Stomach (tissue), 19 donors: ENCODE measurements around the gene PIERCE2. TPM values are rescaled to one million over a fixed set of nuclear protein-coding genes. Genes with fewer than 3 reads are reported as not detected.

Experiments used
- DNase-seq, 2 donors: peaks; one replicate each; pipeline versions ENCODE4 v3.0.0 to v3.0.0-alpha.2; 2013 to 2019
- H3K27ac ChIP-seq, 5 donors: fragments of 200-600 bp in 4 of 5; sonication (generic) in 4 of 5; one replicate each; pipeline ENCODE4 v1.5.1; 2013 to 2019; ENCODE audit warnings: mild to moderate bottlenecking in 1 of 5, moderate library complexity in 1 of 5
- H3K27me3 ChIP-seq, 3 donors: fragments of 200-600 bp; sonication (generic); one replicate each; pipeline ENCODE4 v1.5.1; 2017 to 2019; ENCODE audit warnings: mixed run types in 1 of 3
- H3K36me3 ChIP-seq, 4 donors: fragments of 200-600 bp; sonication (generic); 1 replicate in 3 of 4; 2 replicates in 1 of 4; pipeline ENCODE4 v1.5.1; 2016 to 2019
- H3K4me1 ChIP-seq, 4 donors: fragments of 200-600 bp; sonication (generic); one replicate each; pipeline ENCODE4 v1.5.1; 2016 to 2019
- H3K4me3 ChIP-seq, 4 donors: fragments of 200-600 bp; sonication (generic) in 3 of 4; one replicate each; pipeline ENCODE4 v1.5.1; 2016 to 2019; ENCODE audit warnings: mild to moderate bottlenecking in 1 of 4
- H3K9me3 ChIP-seq, 4 donors: fragments of 200-600 bp; sonication (generic); one replicate each; pipeline ENCODE4 v1.5.1; 2016 to 2019
- CTCF ChIP-seq, 7 experiments: fragments of 450-650 bp in 4 of 7; fragments of 200-600 bp in 3 of 7; sonication (generic) in 3 of 7; IDR thresholded peaks; one replicate each; pipeline ENCODE4 v1.5.1; 2016 to 2019; ENCODE audit warnings: antibody characterized with exemption in 7 of 7, control low read depth in 2 of 7, mild to moderate bottlenecking in 1 of 7
- EP300 ChIP-seq: sonication (generic); formaldehyde crosslinking; IDR thresholded peaks from one replicate; pipeline ENCODE4 v1.6.1; 2017; ENCODE audit warnings: antibody characterized with exemption
- POLR2A ChIP-seq, 4 donors: fragments of 450-650 bp; IDR thresholded peaks; one replicate each; pipeline ENCODE4 v1.6.1; 2016; ENCODE audit warnings: antibody characterized with exemption in 4 of 4, control low read depth in 2 of 4, mild to moderate bottlenecking in 1 of 4, moderate library complexity in 1 of 4
- POLR2AphosphoS5 ChIP-seq, 3 donors: sonication (generic); formaldehyde crosslinking; IDR thresholded peaks; one replicate each; pipeline ENCODE4 v1.6.1; 2016; ENCODE audit warnings: antibody characterized with exemption in 3 of 3
- WGBS, 5 donors: extraction: QIAGEN DNeasy Blood & Tissue Kit in 3 of 5; methylation state at CpG; one replicate each; pipeline versions ENCODE4 v1.1.5 to v1.1.7; 2013 to 2018; 5-methylcytosine and 5-hydroxymethylcytosine counted together
- intact Hi-C: fragments of 100-400 bp; cut with DNase I; formaldehyde crosslinking; loops from one replicate; pipeline ENCODE4 v1.15.1; 2023; ENCODE audit warnings: low total_unique reads
- long read RNA-seq, 10 donors: transcript quantifications; one replicate each; lab custom pipeline, GENCODE V29; 2026
- polyA plus RNA-seq, 3 donors: library from polyadenylated mRNA; stranded (reverse); fragments of 200-250 nt; gene quantifications; one replicate each; pipeline ENCODE4 v1.2.3, GENCODE V29; 2013
- total RNA-seq, 5 donors: library from RNA; depleted of rRNA; stranded (reverse); fragments of >200 nt; gene quantifications; one replicate each; pipeline versions ENCODE4 v1.1.0 to v1.2.3, GENCODE V29; 2014 to 2016
- donor health status: healthy with polysubstance abuse.
- donor health status: Bipolar disorder and iron deficiency.
- donor health status: healthy.

Gene PIERCE2
- total RNA-seq (1 to 10 TPM in 3 of 5 donors, not detected in 2; 1.1 to 3.6 (median 2.8) TPM), polyA plus RNA-seq (10 to 100 TPM in 2 of 3 donors, 1 to 10 TPM in 1; 7.4 to 15.2 (median 12.2) TPM)
- long read RNA-seq, donor 1, partial matches to known transcripts: 0 of 3 reads
- long read RNA-seq, donor 1, other reads (novel, unspliced or antisense): 0 of 3 reads
- long read RNA-seq, donor 2, partial matches to known transcripts: 0 of 1 reads
- long read RNA-seq, donor 2, other reads (novel, unspliced or antisense): 0 of 1 reads
- long read RNA-seq, donor 3: 0 reads
- long read RNA-seq, donor 4: 0 reads
- long read RNA-seq, donor 5, partial matches to known transcripts: 0 of 1 reads
- long read RNA-seq, donor 5, other reads (novel, unspliced or antisense): 0 of 1 reads
- long read RNA-seq, donor 6, transcript C15orf65-201 (2 exons, 729 nt): major isoform, 5 of 5 reads
- long read RNA-seq, donor 6, partial matches to known transcripts: 0 of 5 reads
- long read RNA-seq, donor 6, other reads (novel, unspliced or antisense): 0 of 5 reads
- long read RNA-seq, donor 7, partial matches to known transcripts: 0 of 4 reads
- long read RNA-seq, donor 7, other reads (novel, unspliced or antisense): 0 of 4 reads
- long read RNA-seq, donor 8, partial matches to known transcripts: 0 of 2 reads
- long read RNA-seq, donor 8, other reads (novel, unspliced or antisense): 0 of 2 reads
- long read RNA-seq, donor 9: 0 reads
- long read RNA-seq, donor 10: 0 reads

- peak in 6 of 7 experiments; percentile 23 to 94 (median 90) for TF ChIP-seq CTCF (IDR thresholded peaks at IDR 0.05)
- TF ChIP-seq POLR2AphosphoS5 (IDR thresholded peaks at IDR 0.05): peak; percentile 59 to 95 (median 94)
- peak in 2 of 4 donors; percentile 70 to 84 for TF ChIP-seq POLR2A (IDR thresholded peaks at IDR 0.05)
- TF ChIP-seq EP300: no peak
- 0 to 1% (median 0%) methylated on average over 39 to 70 of the region's 70 CpGs for WGBS, 5 donors
- intact Hi-C loops: no loop called here
- Histone ChIP-seq H3K9me3 (no peaks in the 10 kb centered on the region), H3K27ac (peak within 1 kb of the TSS; percentile 95 to 98 (median 97)), H3K4me1 (peaks cover 19 to 55% (median 48%) of the 10 kb centered on the region in 4 donors), H3K36me3 (no peaks in the 10 kb centered on the region), H3K27me3 (no peaks in the 10 kb centered on the region), H3K4me3 (peak within 1 kb of the TSS; percentile 83 to 95 (median 86))
- DNase-seq: peak; percentile 93 to 98
These were observed at the start of gene PIERCE2, which contains the start of gene CCPG1 for GRCh38 chr15:55408012-55408928. TSS of gene PIERCE2 (plus strand) at chr15:55408495. CDS start at chr15:55408769, 274 bp downstream. TSS of gene CCPG1 (minus strand) at chr15:55408359. CDS start at chr15:55389424, 18,935 bp downstream.

GRCh38 chr15:55360256-55360655, 48.0 kb upstream of the PIERCE2 start:
- Histone ChIP-seq H3K4me3 (no peak overlapping the region), H3K27ac (no peak overlapping the region), H3K9me3 (no peaks in the 10 kb centered on the region), H3K36me3 (peaks cover 11 to 93% (median 81%) of the 10 kb centered on the region in 4 donors), H3K4me1 (no peaks in the 10 kb centered on the region), H3K27me3 (no peaks in the 10 kb centered on the region)
- no peak for DNase-seq
- WGBS, 5 donors: 62 to 85% (median 74%) methylated on average over 6 of the region's 6 CpGs
- intact Hi-C loops: no loop called here
- TF ChIP-seq POLR2A (IDR thresholded peaks at IDR 0.05) (no peak), EP300 (no peak), CTCF (IDR thresholded peaks at IDR 0.05) (no peak), POLR2AphosphoS5 (IDR thresholded peaks at IDR 0.05) (no peak)

GRCh38 chr15:55361048-55361447, 47.2 kb upstream of the PIERCE2 start:
- no peak overlapping the region for H3K27ac ChIP-seq
- peaks cover 8 to 89% (median 76%) of the 10 kb centered on the region in 4 donors for H3K36me3 ChIP-seq
- no peaks in the 10 kb centered on the region for H3K27me3 ChIP-seq
- H3K4me3 ChIP-seq: no peak overlapping the region
- no peaks in the 10 kb centered on the region for H3K9me3 ChIP-seq
- TF ChIP-seq EP300: no peak
- no peak for TF ChIP-seq CTCF (IDR thresholded peaks at IDR 0.05)
- TF ChIP-seq POLR2AphosphoS5 (IDR thresholded peaks at IDR 0.05): no peak
- TF ChIP-seq POLR2A (IDR thresholded peaks at IDR 0.05): no peak
- intact Hi-C loops: no loop called here
- WGBS, 5 donors: 85 to 94% (median 91%) methylated on average over 10 of the region's 10 CpGs
- H3K4me1 ChIP-seq: peaks cover 0 to 2% (median 0%) of the 10 kb centered on the region in 4 donors
- no peak for DNase-seq
